Heart right ventricle (tissue), 16 donors: Measurements from ENCODE around the gene WDR54. TPM values are rescaled to one million over a fixed set of nuclear protein-coding genes. Genes with fewer than 3 reads are reported as not detected.

ENCODE experiments used
- ATAC-seq, 8 donors: fragments of 200-7000 bp; cut with Tn5 transposase; one replicate each; pipeline ENCODE4 v1.9.1; 2020; ENCODE audit warnings: mild to moderate bottlenecking in 8 of 8, moderate library complexity in 8 of 8, moderate number of reproducible peaks in 1 of 8
- DNase-seq, 2 donors: peaks; one replicate each; pipeline ENCODE4 v3.0.0-alpha.2; 2020
- H3K27ac ChIP-seq, 10 donors: fragments of 200-600 bp; sonication (generic) in 2 of 10; one replicate each; pipeline versions ENCODE4 v1.5.0 to v1.8.0; 2020 to 2022; ENCODE audit warnings: mild to moderate bottlenecking in 3 of 10
- H3K27me3 ChIP-seq, 7 donors: fragments of 200-600 bp; one replicate each; pipeline ENCODE4 v1.8.0; 2021 to 2022; ENCODE audit warnings: mild to moderate bottlenecking in 2 of 7
- H3K36me3 ChIP-seq, 9 donors: fragments of 200-600 bp; sonication (generic) in 1 of 9; one replicate each; pipeline versions ENCODE4 v1.5.0 to v1.8.0; 2020 to 2022; ENCODE audit warnings: mild to moderate bottlenecking in 2 of 9
- H3K4me1 ChIP-seq, 9 donors: fragments of 200-600 bp; sonication (generic) in 1 of 9; one replicate each; pipeline versions ENCODE4 v1.5.0 to v1.8.0; 2020 to 2022; ENCODE audit warnings: mild to moderate bottlenecking in 4 of 9
- H3K4me3 ChIP-seq, 10 donors: fragments of 200-600 bp; sonication (generic) in 2 of 10; one replicate each; pipeline versions ENCODE4 v1.5.0 to v1.8.0; 2020 to 2022; ENCODE audit warnings: mild to moderate bottlenecking in 7 of 10, moderate library complexity in 2 of 10
- H3K9me3 ChIP-seq, 11 donors: fragments of 200-600 bp in 10 of 11; sonication (generic) in 2 of 11; one replicate each; pipeline versions ENCODE4 v1.5.0 to v1.8.0; 2013 to 2022; ENCODE audit warnings: mild to moderate bottlenecking in 2 of 11, control low read depth in 1 of 11, moderate library complexity in 1 of 11
- WGBS, 2 donors: extraction: QIAGEN DNeasy Blood & Tissue Kit; methylation state at CpG; one replicate each; pipeline ENCODE4 v1.1.7; 2013; ENCODE audit warnings: inconsistent platforms in 1 of 2; 5-methylcytosine and 5-hydroxymethylcytosine counted together
- intact Hi-C, 10 donors: fragments of 100-400 bp; cut with DNase I; formaldehyde crosslinking; loops; one replicate each; pipeline versions ENCODE4 v1.11.1 to v1.14.2; 2022
- long read RNA-seq, 3 donors: library from polyadenylated mRNA; unstranded; transcript quantifications; one replicate each; pipeline ENCODE4 v2.0.0, GENCODE V29; 2020 to 2021
- polyA plus RNA-seq, 2 donors: library from polyadenylated mRNA; stranded (reverse); fragments of 200-250 nt; gene quantifications; one replicate each; pipeline ENCODE4 v1.2.3, GENCODE V29; 2013
- total RNA-seq, 10 donors: library from RNA; stranded (reverse); fragmentation: NEBNext Ultra II Directional in 3 of 10; extraction: Animal tissue kit (Norgen Biotek cat#: 25700) in 3 of 10; gene quantifications; one replicate each; pipeline versions ENCODE4 v1.2.1 to v1.2.4, GENCODE V29; 2021 to 2023
- TF ChIP-seq, protein P1 (sequence below), 9 donors: fragments of 200-600 bp; sonication (generic) in 2 of 9; IDR thresholded peaks; one replicate each; pipeline versions ENCODE4 v1.5.0 to v1.8.0; 2021 to 2022; ENCODE audit warnings: antibody characterized with exemption in 9 of 9, mild to moderate bottlenecking in 5 of 9, moderate library complexity in 1 of 9
- donor health status: Arrhythmogenic right ventricular cardiomyopathy.
- donor health status: ischemic (EF 13 %, LVEDD 7.1; RV severe dilation, severe dysfunction).
- donor health status: healthy with polysubstance abuse.
- donor health status: DM: no; HTN: yes; CAD: no.
- donor health status: DM: no; HTN: no; CAD: no.
- donor health status: ischemic (EF 25% LVEDD 6.9; RV normal size, moderate dysfunction).
- donor health status: ischemic (EF 25% LVEDD 5.7; RV mildly dilated, moderate dysfunction).
- donor health status: healthy.
- donor health status: DM: yes; HTN: yes; CAD: no.
- donor health status: Ischemic cardiomyopathy.
- donor health status: ischemic (EF 35%, LVEDD 5.7; RV mildly dilated, moderate dysfunction).
- donor health status: nonischemic (EF 11% LVEDD 7.7; RV severe dilation, severe dysfunction).
- donor health status: DM: yes; HTN: yes; CAD: no.
- donor health status: PGD.
- donor health status: ischemic (EF 29% LVEDD 5.4; RV normal size, mild dysfunction).
- donor health status: nonischemic (EF 23%, LVEDD 6.1; RV moderate dilation, normal function).

Gene WDR54
- total RNA-seq (1 to 10 TPM; 1.1 to 6.7 (median 2.4) TPM), polyA plus RNA-seq (1 to 10 TPM; 2.9 to 8.7 TPM)
- long read RNA-seq, donor 1, partial matches to known transcripts = 0 of 4 reads
- long read RNA-seq, donor 1, other reads (novel, unspliced or antisense) = 2 of 4 reads
- long read RNA-seq, donor 2, partial matches to known transcripts = 3 of 7 reads
- long read RNA-seq, donor 2, other reads (novel, unspliced or antisense) = 1 of 7 reads
- long read RNA-seq, donor 3, partial matches to known transcripts = 0 of 4 reads
- long read RNA-seq, donor 3, other reads (novel, unspliced or antisense) = 0 of 4 reads

GRCh38 chr2:74421221-74421870 is at the start of gene WDR54, which contains the start of gene C2orf81:
Gene WDR54, plus strand, starts transcription at chr2:74421730. Its CDS starts 424 bp downstream, at chr2:74422154.
Gene C2orf81, minus strand, starts transcription at chr2:74421619. Its CDS starts 59 bp downstream, at chr2:74421560.
- peaks cover 0 to 5% (median 0%) of the 10 kb centered on the region in 7 donors for H3K27me3 ChIP-seq
- H3K4me3 ChIP-seq = peak within 1 kb of the TSS; percentile 34 to 93 (median 68)
- peaks cover 3 to 37% (median 27%) of the 10 kb centered on the region in 9 donors for H3K4me1 ChIP-seq
- TF ChIP-seq, protein P1, sequence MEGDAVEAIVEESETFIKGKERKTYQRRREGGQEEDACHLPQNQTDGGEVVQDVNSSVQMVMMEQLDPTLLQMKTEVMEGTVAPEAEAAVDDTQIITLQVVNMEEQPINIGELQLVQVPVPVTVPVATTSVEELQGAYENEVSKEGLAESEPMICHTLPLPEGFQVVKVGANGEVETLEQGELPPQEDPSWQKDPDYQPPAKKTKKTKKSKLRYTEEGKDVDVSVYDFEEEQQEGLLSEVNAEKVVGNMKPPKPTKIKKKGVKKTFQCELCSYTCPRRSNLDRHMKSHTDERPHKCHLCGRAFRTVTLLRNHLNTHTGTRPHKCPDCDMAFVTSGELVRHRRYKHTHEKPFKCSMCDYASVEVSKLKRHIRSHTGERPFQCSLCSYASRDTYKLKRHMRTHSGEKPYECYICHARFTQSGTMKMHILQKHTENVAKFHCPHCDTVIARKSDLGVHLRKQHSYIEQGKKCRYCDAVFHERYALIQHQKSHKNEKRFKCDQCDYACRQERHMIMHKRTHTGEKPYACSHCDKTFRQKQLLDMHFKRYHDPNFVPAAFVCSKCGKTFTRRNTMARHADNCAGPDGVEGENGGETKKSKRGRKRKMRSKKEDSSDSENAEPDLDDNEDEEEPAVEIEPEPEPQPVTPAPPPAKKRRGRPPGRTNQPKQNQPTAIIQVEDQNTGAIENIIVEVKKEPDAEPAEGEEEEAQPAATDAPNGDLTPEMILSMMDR (IDR thresholded peaks at IDR 0.05) = no peak
- DNase-seq (peak; percentile 85 to 88), ATAC-seq (peak; percentile 88 to 95 (median 90))
- 0 to 1% methylated on average over 53 to 57 of the region's 57 CpGs for WGBS, 2 donors
- peaks cover 0 to 20% (median 7%) of the 10 kb centered on the region in 9 donors for H3K36me3 ChIP-seq
- no peaks in the 10 kb centered on the region for H3K9me3 ChIP-seq
- intact Hi-C loops = loop anchor here in 1 of 10 donors (2.0 kb wide), 1 partner anchor 17 kb away; no protein-coding TSS in a partner anchor
- H3K27ac ChIP-seq = peak within 1 kb of the TSS in 9 of 10 donors; percentile 17 to 86 (median 55)

DNA sequence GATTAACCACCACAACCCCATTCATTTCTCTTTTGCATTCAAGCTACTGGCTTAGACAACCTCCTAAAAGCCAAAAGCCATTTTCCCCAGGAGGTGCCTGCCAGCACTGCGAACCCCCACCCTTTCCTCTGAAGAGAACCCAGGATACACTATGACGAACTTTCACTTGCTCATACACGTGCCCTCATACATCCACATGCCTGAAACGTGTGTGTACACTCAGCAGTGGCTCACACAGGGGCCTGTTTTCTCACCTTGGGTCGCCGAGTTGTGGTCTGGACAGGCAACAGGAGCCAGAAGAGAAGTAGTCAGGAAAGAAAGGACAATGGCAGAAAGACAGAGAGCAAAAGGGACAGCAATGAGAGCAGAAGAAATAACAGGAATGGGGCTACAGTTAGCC is 48.9 kb upstream of the WDR54 start:
- Histone ChIP-seq H3K4me1 (peaks cover 12 to 41% (median 29%) of the 10 kb centered on the region in 9 donors), H3K27me3 (no peaks in the 10 kb centered on the region), H3K4me3 (peak overlapping the region in 1 of 10 donors; percentile 6), H3K27ac (peak overlapping the region in 5 of 10 donors; percentile 2 to 69 (median 50)), H3K9me3 (no peaks in the 10 kb centered on the region), H3K36me3 (peaks cover 6 to 76% (median 52%) of the 10 kb centered on the region in 9 donors)
- TF ChIP-seq, protein P1 (IDR thresholded peaks at IDR 0.05) = no peak
- WGBS, 2 donors = 79 to 89% methylated on average over 6 of the region's 6 CpGs
- DNase-seq (no peak), ATAC-seq (no peak)
- intact Hi-C loops = loop anchor here in 1 of 10 donors (10.0 kb wide), 1 partner anchor 1138 kb away; the partner anchor contains the start of genes CCT7 and PRADC1

DNA sequence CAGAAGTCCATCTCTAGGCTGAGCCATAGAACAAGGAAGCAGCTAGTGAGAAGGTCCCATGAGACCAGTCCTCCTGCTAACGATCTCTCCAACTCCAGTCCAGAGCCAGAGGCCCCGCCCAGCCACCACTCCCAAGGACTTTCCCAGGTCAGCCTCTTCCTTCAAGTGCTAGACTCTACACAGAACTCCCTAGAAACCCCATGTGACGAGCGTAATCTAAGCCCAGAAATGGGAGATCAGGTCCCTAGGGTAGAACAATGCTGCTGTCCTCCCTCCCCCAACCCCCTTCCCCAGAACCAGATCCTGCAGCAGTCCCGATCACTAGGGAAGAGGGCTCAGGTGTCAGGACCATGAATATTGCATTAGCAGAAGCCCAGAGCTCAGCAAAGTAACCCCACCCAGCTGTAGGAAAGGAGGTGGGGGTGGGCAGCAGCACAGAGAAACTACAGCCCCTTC is 48.3 kb upstream of the WDR54 start:
- 51 to 63% methylated on average over 5 of the region's 5 CpGs for WGBS, 2 donors
- H3K27ac ChIP-seq = peak overlapping the region in 8 of 10 donors; percentile 0 to 69 (median 46)
- H3K27me3 ChIP-seq = no peaks in the 10 kb centered on the region
- peaks cover 12 to 44% (median 29%) of the 10 kb centered on the region in 9 donors for H3K4me1 ChIP-seq
- intact Hi-C loops = loop anchor here in 1 of 10 donors (10.0 kb wide), 1 partner anchor 1138 kb away; the partner anchor contains the start of genes CCT7 and PRADC1
- TF ChIP-seq, protein P1 (IDR thresholded peaks at IDR 0.05) = no peak
- peak overlapping the region in 1 of 10 donors; percentile 58 for H3K4me3 ChIP-seq
- ATAC-seq = peak; percentile 29 to 77 (median 57)
- peak; percentile 68 to 70 for DNase-seq
- H3K9me3 ChIP-seq = no peaks in the 10 kb centered on the region
- peaks cover 4 to 76% (median 51%) of the 10 kb centered on the region in 9 donors for H3K36me3 ChIP-seq

DNA sequence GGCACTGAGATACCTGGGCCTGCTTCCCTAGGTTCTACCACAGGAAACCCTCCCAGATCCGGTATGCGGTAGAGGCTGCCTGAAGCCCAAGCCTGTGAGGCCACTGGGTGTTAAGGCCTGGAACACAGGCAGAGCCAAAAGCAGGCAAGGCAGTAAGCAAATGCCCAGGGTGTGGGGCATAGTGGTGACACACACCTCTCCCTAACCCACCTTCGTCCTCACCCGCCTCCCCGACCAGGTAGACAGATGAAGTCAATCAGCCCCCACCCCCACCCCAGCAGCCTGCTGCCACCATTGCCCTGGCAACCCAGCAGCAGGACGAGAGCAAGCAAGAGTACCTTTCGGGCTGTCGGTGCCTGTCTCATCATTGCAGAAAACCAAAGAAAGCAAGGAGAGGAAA is 47.5 kb upstream of the WDR54 start:
- TF ChIP-seq, protein P1 (IDR thresholded peaks at IDR 0.05) = no peak

More for the DNA sequence above, 47.5 kb upstream of the WDR54 start:
- Histone ChIP-seq H3K27me3 (no peaks in the 10 kb centered on the region), H3K27ac (peak overlapping the region in 9 of 10 donors; percentile 2 to 69 (median 50)), H3K4me1 (peaks cover 12 to 51% (median 30%) of the 10 kb centered on the region in 9 donors), H3K36me3 (peaks cover under 1 to 71% (median 43%) of the 10 kb centered on the region in 9 donors), H3K4me3 (peak overlapping the region in 9 of 10 donors; percentile 20 to 58 (median 46)), H3K9me3 (no peaks in the 10 kb centered on the region)
- DNase-seq (no peak), ATAC-seq (peak in 4 of 8 donors; percentile 4 to 24 (median 11))
- intact Hi-C loops = loop anchor here in 1 of 10 donors (10.0 kb wide), 1 partner anchor 1139 kb away; the partner anchor contains the start of genes CCT7 and PRADC1
- whole genome bisulfite sequencing, 2 donors = 64 to 75% methylated on average over 8 of the region's 8 CpGs
